Measurements from ENCODE around the gene ADAM20. TPM values are rescaled to one million over a fixed set of nuclear protein-coding genes. Genes with fewer than 3 reads are reported as not detected.

Gene ADAM20
- not detected in 2 replicates for total RNA-seq

DNA sequence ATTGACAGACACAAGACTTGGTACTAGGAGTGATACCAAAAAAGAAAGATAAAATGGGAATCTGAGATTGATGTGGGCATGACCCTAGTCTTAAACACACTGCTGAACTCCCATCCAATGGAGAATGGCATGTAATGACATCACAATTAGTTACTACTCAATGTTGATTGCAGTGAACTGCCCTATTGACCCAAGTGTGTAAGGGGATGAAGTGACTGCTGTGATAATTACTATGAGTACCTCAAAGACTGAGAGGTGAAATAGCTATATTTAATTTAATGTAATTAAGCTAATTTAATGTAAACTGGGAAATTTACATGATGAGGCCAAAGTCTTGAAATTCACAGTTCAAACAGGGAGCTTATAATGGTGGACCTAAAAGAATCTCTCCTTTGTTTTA lies at the start of gene ADAM20:
Gene ADAM20, minus strand, starts transcription at position 101 of the 400 bp plus-strand sequence. CDS start 10,247 bp downstream, outside the sequence.
- DNase-seq (ENCODE audit: low read depth) = no peak
- H3K4me3 ChIP-seq (ENCODE audit: low read depth, low read length) = no peak within 1 kb of the TSS
- TF ChIP-seq, protein P1, sequence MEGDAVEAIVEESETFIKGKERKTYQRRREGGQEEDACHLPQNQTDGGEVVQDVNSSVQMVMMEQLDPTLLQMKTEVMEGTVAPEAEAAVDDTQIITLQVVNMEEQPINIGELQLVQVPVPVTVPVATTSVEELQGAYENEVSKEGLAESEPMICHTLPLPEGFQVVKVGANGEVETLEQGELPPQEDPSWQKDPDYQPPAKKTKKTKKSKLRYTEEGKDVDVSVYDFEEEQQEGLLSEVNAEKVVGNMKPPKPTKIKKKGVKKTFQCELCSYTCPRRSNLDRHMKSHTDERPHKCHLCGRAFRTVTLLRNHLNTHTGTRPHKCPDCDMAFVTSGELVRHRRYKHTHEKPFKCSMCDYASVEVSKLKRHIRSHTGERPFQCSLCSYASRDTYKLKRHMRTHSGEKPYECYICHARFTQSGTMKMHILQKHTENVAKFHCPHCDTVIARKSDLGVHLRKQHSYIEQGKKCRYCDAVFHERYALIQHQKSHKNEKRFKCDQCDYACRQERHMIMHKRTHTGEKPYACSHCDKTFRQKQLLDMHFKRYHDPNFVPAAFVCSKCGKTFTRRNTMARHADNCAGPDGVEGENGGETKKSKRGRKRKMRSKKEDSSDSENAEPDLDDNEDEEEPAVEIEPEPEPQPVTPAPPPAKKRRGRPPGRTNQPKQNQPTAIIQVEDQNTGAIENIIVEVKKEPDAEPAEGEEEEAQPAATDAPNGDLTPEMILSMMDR (conservative IDR thresholded peaks at IDR 0.05; ENCODE audit: low read depth, low read length) = no peak

DNA sequence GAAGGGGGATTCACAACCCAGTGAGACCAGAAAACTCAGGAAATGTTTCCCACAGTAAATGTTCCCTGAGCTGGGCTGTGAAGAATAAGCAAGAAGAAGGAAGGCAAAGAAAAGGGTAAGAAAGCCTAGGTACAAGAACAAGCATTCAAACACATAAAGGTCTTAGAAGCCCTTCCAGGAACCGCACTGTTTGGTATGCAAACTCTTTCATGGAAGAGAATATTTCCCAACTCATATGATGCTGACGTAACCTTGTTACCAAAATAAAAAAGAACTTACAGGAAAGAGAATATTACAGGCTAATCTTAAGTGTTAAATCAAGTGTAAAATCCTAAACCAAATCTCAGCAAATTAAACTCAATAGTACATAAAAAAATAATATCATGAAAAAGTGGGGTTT lies 42.1 kb upstream of the ADAM20 start:
- DNase-seq (ENCODE audit: low read depth) = no peak
- TF ChIP-seq, protein P1 (conservative IDR thresholded peaks at IDR 0.05; ENCODE audit: low read depth, low read length) = no peak
- H3K4me3 ChIP-seq (ENCODE audit: low read depth, low read length) = no peak overlapping the region

DNA sequence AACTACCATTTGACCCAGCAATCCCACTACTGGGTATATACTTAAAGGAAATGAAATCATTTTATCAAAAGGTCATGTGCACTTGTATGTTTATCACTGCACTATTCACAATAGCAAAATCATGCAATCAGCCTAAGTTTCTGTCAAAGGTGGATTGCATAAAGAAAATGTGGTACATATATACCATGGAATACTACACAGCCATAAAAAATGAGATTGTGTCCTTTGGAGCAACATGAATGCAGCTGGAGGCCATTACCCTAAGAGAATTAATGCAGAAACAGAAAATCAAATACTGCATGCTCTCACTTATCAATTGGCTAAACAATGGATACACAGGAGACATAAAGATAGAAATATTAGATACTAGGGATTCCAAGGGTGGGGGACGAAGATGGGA lies 38.2 kb upstream of the ADAM20 start:
- H3K4me3 ChIP-seq (ENCODE audit: low read depth, low read length) = no peak overlapping the region
- DNase-seq (ENCODE audit: low read depth) = no peak
- TF ChIP-seq, protein P1 (conservative IDR thresholded peaks at IDR 0.05; ENCODE audit: low read depth, low read length) = no peak

DNA sequence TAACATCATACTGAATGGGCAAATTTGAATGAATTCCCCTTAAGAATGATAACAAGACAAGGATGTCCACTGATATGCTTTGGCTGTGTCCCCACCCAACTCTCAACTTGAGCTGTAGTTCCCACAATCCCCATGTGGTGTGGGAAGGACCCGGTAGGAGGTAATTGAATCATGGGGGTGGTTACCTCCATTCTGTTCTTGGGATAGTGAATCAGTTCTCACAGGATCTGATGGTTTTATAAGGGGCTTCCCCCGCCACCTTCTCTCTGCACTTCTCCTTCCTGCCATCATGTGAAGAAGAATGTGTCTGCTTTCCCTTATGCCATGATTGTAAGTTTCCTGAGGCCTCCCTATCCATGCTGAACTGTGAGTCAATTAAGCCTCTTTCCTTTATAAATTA lies 36.3 kb upstream of the ADAM20 start:
- no peak for DNase-seq (ENCODE audit: low read depth)
- no peak overlapping the region for H3K4me3 ChIP-seq (ENCODE audit: low read depth, low read length)
- TF ChIP-seq, protein P1 (conservative IDR thresholded peaks at IDR 0.05; ENCODE audit: low read depth, low read length) = no peak

DNA sequence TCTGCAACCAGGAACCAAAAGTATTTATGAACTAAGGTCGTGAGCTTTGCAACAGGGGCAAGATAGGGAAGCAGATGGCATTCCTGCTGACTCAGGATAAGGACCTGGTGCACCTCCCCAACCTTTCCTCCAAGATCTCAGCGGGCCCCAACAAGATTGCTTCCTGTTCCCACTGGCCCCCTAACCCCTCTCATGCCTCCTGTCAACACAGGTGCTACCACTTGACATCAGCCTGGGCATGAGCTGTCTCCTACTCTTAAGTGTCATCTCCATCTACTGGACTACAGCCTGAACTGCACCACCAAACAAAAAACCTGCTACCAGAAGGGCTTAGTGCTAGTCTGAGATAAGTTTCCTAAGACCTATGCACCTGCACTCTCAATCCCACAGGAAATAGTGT lies 33.0 kb upstream of the ADAM20 start:
- TF ChIP-seq, protein P1 (conservative IDR thresholded peaks at IDR 0.05; ENCODE audit: low read depth, low read length) = peak; percentile 78
- no peak overlapping the region for H3K4me3 ChIP-seq (ENCODE audit: low read depth, low read length)
- DNase-seq (ENCODE audit: low read depth) = peak; percentile 12

DNA sequence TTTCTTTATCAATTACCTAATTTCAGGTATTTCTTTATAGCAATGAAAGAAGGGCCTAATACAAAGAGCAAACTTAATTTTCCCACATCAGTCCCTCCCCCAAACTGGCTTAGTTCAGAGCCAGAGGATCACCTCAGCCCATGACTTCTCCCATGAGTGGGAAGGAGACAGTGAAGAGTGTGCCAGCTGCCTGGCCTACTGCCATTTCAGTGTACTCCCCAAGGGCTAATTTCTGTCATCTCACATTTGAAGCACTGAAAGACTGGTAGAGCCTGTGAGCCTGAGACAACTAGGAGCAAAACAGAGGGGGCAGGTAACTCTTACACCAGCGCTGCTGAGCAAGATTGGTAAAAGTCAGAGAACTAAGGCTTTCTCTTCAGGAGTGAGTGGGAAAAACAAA lies 29.1 kb upstream of the ADAM20 start:
- H3K4me3 ChIP-seq (ENCODE audit: low read depth, low read length) = no peak overlapping the region
- no peak for DNase-seq (ENCODE audit: low read depth)
- TF ChIP-seq, protein P1 (conservative IDR thresholded peaks at IDR 0.05; ENCODE audit: low read depth, low read length) = no peak

DNA sequence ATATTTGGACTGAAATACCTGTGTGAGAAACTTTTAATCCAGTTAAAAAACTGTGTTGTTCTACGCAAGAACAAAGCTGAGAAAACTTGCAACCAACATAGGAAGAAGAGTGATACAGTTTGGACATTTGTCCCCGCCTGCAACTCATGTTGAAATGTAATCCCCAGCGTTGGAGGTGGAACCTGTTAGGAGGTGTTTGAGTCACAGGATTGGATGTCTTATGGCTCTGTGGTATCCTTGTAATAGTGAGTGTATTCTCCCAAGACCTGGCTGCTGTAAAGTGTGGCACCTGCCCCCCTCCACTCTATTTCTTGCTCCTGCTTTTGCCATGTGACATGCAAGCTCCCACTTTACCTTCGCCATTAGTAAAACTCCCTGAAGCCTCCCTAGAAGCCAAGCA lies 28.6 kb upstream of the ADAM20 start:
- DNase-seq (ENCODE audit: low read depth) = no peak
- TF ChIP-seq, protein P1 (conservative IDR thresholded peaks at IDR 0.05; ENCODE audit: low read depth, low read length) = no peak
- H3K4me3 ChIP-seq (ENCODE audit: low read depth, low read length) = no peak overlapping the region

All from epithelial cell of proximal tubule (primary cell).